ENCODE measurements around the gene PPARA.
"Not testable (repeated sequence)": the region's sequence is repeated elsewhere in the genome, so short reads cannot be mapped to it uniquely, and the experiment has no call there.

The PPARA gene

DNA sequence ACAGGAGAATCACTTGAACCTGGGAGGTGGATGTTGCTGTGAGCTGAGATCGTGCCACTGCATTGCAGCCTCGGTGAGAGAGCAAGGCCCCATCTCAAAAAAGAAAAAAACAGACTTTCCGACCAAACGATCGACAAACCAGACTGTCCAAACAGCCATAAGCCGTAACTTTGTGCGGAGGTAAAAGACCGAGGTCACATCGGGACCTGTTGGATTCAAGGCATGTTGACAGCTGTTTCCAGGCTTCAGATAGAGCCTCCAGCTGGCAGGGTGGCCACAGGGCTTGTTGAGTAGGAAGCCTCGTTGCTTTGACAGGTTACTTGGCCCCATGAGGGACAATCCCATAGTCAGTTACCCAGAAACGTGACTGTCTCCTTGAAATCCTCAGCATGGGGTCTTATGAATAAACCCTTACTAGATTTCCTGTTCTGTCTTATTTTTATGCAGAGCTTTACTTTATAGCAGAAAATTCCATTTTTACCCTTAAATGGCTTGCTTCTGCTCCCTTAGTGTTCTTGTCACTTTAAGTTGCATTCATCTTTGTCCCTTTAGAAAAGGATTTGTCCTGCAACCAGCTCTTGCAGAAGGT is 22.3 kb downstream of the PPARA start:
- DNase-seq (ENCODE audit: low read depth): no peak

DNA sequence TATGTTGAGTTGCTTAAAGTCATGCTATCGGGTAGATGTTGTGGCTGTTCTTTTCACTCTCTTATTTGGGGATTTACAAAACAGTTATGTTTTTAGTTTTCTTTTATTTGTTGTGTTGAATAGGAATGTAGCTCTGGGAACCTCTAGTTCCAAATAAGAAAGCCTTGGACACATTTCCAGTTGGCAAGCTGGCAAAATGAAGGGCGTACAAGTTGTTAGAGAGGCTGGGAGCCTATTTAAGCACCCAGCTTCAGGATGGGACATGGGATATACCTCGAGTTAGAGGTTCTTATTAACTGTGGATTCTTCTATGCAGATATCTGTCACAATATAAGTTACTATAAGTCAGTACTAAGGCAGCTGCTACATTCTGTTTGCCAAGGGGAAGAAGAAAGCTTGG is 22.8 kb downstream of the PPARA start:
- no peak for DNase-seq (ENCODE audit: low read depth)

DNA sequence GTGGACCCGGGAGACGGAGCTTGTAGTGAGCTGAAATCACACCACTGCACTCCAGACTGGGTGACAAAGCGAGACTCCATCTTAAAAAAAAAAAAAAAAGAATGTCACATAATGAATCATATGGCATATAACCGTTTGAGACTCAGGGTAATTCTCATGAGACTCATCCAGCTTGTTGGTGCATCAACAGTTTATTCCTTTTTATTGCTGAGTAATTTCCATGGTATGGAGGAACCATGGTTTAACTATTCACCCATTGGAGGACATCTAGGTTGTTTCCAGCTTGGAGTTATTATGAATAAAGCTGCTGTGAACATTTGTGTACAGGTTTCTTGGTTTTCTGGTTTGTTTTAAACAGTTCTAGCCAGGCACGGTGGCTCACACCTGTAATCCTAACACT is 25.3 kb downstream of the PPARA start:
- DNase-seq (ENCODE audit: low read depth): no peak

DNA sequence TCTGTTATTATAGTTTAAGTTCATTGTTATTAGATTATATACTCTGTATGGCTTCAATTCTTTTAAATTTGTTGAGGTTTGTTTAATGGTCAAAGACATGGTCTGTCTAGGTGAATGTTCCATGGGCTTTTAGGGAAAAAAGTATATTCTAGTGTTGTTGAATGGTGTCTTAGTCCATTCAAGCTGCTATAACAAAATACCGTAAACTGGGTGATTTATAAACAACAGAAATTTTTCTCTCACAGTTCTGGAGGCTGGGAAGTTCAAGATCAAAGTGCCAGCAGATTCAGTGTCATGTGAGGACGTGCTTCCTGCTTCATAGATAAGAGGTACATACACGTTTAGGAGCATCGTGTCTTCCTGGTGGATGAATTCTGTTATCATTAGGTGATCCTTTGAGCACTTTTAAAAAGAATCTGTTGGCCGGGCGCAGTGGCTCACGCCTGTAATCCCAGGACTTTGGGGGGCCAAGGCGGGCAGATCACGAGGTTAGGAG is 26.2 kb downstream of the PPARA start:
- DNase-seq (ENCODE audit: low read depth): no peak

DNA sequence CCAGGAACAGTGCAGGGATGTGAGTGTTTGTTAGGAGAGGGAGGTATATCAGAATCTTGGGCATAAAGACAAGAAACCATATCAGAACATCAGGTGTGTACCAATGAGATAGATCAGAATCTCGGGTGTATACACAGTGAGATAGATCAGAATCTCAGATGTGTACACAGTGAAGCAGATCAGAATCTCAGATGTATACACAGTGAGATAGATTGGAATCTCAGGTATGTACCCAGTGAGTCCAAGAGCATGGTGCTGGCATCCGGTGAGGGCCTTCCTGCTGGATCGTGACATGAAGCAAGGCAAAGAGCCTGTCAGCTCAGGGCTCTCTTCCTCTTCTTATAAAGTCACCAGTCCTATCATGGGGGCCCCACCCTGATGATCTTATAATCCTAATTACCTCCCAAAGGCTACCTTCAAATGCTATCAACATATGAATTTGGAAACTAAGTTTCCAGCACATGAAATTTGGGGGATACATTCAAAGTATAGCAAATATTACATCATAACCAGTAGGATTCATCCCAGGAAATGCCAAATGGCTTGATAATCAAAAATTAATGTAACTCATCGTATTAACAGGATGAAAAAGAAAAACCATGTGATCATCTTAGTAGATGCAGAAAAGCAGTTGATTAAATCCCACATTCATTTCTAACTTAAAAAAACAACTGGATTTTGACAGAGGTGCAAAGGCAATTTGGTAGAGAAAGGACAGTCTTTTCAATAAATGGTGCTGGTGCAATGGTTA is 28.6 kb downstream of the PPARA start:
- no peak for DNase-seq (ENCODE audit: low read depth)

DNA sequence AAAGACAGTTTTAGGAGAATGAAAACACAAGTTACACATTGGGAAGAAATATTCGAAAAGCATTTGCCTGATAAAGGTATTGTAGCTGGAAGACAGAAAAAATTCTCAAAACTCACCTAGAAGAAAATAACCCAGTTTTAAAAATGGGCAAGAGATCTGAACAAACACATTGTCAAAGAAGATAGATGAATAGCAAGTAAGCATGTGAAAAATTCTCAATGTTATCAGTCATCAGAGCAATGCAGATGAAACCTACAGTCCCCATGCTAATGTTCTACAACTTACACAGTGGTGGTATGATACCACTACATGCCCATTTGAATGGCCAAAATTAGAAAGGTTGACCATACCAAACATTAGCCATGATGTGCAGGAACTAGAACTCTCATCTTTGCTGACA is 29.4 kb downstream of the PPARA start:
- no peak for DNase-seq (ENCODE audit: low read depth)

DNA sequence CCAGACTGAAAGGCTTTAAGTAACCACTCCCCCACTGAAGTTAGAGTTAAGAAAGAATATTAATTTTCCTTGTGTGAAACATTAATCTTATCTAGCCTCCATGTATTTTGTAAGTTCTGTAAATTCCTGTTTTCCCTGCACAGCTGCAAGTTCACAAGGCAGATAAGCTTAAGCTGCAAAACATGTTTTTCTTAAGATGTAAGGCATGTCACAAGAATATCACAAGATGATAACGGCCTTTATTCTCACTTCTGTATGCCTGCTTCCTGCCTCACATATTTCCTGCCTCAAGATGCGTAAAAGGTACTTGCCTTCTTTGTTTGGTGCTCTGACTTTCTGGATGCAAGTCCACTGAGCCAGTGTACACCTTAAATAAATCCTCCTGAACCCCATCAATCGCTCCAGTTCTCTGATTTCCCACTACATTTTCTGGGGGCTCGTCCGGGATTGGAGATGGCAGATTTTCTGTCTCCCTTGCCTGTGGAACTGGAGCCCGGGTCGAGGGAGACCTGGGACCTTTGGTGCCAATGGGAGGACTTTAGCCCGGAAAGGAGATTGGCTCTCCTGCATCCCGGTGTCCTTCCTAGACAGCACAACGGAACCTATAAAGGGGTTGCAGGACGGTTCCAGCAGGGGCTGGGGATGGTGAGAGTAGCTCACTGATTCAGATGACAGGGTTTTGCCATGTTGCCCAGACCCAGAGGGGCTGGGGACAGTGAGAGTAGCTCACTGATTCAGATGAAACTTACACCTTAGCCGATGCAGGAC is 30.2 kb downstream of the PPARA start:
- no peak for DNase-seq (ENCODE audit: low read depth)

DNA sequence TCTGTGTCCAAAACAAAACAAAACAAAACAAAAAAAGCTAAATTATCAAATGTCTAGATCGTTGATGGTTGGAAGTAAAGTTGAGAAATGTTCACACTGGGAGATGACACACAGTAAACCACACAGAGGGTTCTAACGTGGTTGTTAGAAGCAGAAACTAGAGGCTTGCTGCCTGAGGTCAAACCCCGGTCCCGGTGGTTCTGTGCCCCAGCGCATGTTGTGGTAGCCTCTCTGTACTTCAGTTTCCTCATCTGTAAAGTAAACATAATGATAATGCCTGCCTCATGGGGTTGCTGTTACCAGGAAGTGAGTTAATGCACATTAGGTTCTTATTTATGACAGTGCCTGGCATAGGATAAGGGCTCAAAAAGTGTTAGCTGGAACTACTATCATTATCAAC is 33.4 kb downstream of the PPARA start:
- no peak for DNase-seq (ENCODE audit: low read depth)

DNA sequence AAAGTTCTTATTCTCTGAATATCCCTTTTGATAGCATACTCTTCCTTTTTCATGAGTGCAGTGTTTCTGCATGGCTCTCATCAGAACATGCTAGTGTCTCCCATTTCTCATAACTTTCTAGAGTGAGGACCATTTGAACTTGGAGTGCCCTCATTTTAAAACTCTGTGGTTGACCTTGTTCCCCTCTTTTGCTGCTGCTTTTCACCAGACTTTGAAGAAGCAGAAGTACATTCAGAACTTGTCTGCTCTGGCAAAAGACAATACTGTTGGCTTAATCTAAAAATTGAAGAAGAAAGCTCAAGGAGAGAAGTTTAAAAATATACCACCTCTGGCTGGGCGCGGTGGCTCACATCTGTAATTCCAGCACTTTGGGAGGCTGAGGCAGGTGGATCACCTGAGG is 35.0 kb downstream of the PPARA start:
- no peak for DNase-seq (ENCODE audit: low read depth)

DNA sequence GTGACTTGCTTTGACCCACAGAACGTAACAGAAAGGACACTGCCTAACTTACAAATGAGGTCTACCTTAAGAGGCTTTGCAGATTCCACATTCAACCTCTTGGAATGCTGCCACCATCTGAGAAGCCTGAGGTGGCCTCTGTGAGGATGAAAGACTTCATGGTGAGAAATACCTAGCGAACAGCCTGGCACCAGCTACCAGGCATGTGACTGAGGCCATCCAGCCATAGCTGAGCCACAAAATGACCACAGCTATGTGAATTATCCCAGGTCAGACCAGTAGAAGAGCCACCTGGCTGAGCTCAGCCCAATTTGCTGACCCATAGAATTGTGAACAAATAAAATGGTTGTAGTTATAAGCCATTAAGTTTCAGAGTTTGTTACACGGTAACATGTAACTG is 37.5 kb downstream of the PPARA start:
- DNase-seq (ENCODE audit: low read depth): no peak

DNA sequence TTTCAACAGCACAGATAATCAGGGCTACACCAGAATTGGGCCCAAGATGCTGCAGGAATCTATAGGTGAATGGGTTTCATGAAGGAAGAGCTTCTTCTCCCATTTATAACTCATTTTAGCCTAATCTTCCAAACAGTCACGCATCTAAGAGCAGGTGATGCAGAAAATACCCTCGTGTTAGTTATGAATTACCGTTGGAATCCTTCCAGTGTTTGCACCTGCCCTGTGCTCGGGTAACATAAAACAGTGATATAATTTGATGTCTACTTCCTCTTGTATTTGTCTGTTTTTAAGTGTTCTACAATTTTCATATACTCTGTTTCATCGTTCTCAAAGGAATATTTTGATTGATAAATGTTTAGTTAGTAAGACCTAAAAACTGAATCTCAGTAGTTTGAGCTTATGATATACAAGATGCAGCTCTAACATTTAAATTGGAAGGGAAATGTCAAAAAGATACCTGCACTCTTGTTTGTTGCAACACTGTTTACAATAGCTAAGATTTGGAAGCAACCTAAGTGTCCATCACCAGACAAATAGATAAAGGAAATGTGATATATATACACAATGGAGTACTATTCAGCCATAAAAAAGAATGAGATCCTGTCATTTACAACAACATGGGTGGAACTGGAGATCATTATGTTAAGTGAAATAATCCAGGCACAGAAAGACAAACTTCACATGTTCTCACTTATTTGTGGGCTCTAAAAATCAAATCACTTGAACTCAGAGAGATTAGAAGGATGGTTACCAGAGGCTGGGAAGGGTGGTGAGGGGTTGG is 42.1 kb downstream of the PPARA start:
- no peak for DNase-seq (ENCODE audit: low read depth)

DNA sequence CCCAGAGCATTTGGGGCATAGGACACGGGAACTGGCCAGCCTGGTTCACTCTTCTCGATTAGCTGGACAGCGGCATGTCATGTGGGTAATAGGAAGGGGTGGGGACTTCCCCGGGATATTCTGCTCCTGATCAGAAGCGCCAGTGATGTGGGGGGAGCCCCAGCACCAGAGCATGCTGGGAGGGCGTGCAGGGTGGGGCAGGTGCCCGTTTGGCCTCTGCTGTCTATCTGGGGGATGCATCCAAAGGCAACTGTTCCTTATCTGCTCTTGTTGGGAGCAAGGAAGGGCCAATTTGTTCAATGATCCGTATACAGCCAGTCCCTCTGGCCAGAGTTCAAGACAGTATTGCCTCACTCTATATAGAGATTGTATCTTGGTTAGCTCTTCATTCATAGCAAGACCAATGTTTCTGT is 43.6 kb downstream of the PPARA start:
- DNase-seq (ENCODE audit: low read depth): no peak

DNA sequence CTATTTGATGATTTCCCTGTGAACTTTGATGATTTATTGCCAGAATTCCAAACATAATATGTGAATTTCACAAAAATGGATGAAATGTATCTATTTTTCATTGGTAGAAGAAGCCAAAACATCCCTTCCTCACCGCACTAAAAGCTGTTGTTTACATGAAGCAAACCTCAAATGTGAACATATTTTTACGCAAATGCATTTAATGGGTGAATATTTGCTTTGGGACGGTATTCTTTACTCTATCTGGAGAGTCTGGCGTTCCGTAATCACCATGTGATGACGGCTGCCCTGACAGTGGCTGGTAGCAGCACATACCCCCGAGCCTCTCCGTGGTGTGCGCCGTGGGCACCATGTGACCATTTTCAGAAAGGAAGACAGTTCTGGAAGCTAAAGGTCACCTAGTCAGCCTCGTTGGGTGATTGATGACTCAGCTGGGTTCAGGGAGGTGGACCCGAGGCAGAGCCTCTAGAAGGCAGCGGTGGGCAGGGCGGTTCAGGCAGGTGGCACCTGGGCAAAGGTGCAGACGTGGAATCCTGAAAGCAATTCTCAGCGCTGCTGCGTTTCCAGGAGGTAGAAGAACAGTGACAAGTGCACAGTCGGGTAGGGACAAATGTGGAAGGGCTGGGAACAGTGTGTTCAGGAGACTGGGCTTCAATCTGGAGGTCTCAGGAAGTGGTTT is 45.3 kb downstream of the PPARA start:
- DNase-seq (ENCODE audit: low read depth): no peak

DNA sequence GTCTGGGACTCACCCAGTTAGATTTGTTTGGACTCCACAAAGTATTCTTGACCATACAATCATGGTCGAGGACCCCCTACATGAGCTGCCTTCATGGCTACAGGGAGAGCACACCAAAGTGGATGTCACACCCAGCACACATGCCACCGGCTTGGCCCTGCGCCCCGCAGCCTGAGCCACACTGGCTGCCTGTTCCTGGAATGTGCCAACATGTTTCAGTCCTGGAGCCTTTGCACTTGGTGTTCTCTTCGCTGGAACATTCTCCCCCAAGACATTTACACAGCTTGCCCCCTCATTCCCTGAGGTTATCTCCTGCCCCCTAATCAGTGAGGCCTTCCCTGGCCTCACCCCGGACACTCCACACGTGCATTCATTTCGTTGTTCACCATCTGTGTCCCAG is 46.0 kb downstream of the PPARA start:
- no peak for DNase-seq (ENCODE audit: low read depth)

DNA sequence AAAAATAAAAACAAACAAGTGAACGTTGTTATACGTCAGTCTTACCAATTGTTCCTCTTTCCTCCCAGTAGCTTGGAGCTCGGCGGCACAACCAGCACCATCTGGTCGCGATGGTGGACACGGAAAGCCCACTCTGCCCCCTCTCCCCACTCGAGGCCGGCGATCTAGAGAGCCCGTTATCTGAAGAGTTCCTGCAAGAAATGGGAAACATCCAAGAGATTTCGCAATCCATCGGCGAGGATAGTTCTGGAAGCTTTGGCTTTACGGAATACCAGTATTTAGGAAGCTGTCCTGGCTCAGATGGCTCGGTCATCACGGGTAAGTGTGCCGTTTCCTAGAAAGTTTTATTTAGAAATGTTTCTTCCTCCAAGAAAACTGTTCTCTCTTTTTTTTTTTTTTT is 47.9 kb downstream of the PPARA start:
- no peak for DNase-seq (ENCODE audit: low read depth)

DNA sequence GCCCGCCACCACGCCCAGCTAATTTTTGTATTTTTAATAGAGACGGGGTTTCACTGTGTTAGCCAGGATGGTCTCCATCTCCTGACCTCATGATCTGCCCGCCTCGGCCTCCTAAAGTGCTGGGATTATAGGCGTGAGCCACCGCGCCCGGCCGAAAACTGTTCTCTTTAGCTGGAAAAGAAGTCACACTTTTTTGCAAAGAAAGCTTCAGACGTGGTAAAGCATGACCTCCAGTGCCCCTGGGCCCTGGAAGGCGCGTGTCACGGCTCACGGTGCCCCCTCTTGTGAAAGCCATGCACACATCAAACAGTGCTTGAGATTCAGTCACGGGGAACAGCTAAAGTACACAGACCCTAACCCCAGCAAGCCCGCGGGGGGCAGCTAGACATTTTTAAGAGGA is 48.5 kb downstream of the PPARA start:
- not testable (repeated sequence) for DNase-seq (ENCODE audit: low read depth)

DNA sequence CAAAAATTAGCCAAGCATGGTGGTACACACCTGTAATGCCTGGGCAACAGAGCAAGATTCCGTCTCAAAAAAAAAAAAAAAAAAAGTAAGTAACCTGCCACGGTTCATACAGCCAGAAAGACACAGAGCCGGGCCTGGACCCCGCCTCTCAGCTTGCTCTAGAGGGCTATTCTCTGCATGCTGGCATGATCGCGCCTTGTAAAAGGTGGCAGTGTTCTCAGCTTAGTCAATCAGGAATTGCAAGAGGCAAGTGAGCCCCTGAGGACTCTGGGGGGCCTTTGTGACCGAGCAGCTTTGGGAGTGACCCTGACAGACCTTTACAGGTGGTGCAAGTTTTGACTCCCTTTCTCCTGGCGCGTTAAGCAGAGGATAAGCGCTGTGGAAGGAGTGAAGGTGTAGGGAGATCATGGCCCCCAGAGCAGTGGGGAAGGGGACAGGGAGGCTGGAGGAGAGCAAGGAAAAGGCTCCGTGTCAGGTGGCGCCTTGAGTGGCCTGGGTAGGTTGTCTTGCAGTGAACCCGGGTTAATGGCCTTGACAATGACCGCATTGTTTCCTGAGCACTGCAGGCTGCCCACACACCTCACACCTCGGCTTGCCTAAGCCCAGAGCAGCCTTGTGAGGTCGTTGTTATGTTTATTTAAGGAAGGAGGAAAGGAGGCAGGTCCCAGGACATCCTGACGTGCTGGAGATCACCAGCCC is 50.9 kb downstream of the PPARA start:
- DNase-seq (ENCODE audit: low read depth): no peak

DNA sequence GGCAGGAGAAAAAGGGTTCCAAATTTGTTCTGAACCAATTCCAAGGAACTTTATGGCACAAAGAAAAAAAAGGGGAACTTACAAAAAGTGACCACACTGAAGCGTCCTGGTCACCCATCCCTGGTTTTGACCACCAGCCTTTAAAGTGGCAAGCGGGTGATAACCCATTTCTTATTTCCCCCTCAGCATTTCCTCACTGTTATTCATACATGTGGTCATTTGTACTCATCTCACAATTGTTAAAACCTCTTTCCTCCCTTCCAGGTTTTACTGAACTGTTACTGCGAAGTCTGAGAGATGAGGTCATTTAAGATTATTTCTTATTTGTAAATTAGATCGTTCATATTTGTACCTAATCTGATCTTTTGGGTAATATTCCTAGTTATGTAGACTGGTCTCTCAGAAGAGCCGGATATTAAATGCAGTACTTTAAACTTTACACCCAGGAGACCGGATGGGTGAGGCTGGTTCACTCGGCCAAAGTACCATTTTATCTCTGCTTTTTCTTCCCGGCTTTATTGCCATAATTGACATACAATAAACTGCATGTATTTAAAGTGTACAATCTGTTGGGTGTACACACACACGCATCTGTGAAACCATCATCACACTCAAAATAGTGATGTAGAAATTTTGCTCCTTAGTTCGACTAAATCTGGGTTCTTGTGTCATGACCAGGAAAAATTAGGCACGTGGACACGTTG is 52.7 kb downstream of the PPARA start:
- DNase-seq (ENCODE audit: low read depth): no peak

DNA sequence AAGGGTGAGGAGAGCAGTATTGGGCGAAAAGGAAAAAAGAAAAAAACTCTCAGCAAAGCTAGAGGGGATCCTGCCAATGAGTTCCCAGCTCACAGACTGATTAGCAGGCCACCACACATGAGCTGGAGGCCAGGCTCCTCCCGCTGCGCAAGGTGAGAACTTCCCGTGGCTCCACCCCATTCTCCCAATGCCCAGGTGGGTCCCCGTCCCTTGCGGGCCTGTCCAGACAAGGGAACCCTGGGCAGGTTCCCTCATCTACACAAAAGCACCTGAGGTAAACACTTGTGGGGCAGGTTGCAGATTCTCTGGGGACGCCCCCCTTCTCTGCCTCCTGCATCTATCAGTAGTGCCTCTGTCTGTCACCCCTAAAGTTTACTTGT is 53.3 kb downstream of the PPARA start:
- no peak for DNase-seq (ENCODE audit: low read depth)

DNA sequence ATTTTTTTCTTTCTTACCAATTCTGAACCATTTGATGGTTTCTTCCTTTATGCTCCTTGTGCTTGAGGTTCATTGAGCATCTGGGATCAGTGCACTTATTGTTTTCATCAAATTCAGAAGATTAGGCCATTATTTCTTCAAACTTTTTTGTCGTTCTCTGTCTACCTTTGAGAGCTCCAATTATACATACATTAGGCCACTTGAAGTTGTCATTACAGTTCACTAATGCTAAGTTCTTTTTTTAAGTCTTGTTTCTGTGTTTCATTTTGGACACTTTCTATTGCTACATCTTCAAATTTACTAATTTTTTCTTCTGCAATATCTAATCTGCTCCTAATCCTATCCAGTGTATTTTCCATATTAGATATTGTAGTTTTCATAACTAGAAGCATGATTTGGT is 58.9 kb downstream of the PPARA start:
- no peak for DNase-seq (ENCODE audit: low read depth)

DNA sequence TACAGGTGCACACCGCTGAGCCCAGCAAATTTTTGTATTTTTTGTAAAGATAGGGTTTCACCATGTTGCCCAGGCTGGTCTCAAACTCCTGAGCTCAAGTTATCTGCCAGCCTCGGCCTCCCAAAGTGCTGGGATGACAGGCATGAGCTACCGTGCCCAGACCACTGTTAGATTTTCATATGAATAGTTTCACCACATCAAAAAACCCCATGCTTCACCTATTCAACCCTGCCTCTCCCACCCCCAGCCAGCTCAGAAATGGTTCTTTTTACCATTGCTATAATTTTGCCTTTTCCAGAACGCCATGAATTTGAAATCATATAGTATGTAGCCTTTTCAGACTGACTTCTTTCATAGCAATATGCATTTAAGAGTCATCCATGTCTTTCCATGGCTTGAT is 61.9 kb downstream of the PPARA start:
- no peak for DNase-seq (ENCODE audit: low read depth)
